Ascending aorta (tissue), 2 donors: ENCODE results near the gene FNDC10. TPM values are rescaled to one million over a fixed set of nuclear protein-coding genes. Genes with fewer than 3 reads are reported as not detected.
A peak's percentile ranks its signal among the peaks of the same experiment; 100 is the strongest.

ENCODE experiments used
- DNase-seq, 2 donors: peaks; one replicate each; pipeline ENCODE4 v3.0.0-alpha.2; 2019; ENCODE audit warnings: low spot score in 2 of 2
- H3K27ac ChIP-seq, 2 donors: fragments of 200-600 bp; sonication (generic); one replicate each; pipeline ENCODE4 v1.5.1; 2016 to 2017; ENCODE audit warnings: mild to moderate bottlenecking in 1 of 2
- H3K27me3 ChIP-seq: fragments of 200-600 bp; sonication (generic); one replicate; pipeline ENCODE4 v1.5.1; 2017
- H3K36me3 ChIP-seq, 2 donors: fragments of 200-600 bp; sonication (generic); one replicate each; pipeline ENCODE4 v1.5.1; 2016
- H3K4me1 ChIP-seq, 2 donors: fragments of 200-600 bp; sonication (generic); one replicate each; pipeline ENCODE4 v1.5.1; 2016 to 2017; ENCODE audit warnings: mild to moderate bottlenecking in 1 of 2
- H3K4me3 ChIP-seq, 2 donors: fragments of 200-600 bp; sonication (generic); one replicate each; pipeline ENCODE4 v1.5.1; 2016 to 2017; ENCODE audit warnings: mild to moderate bottlenecking in 1 of 2
- H3K9me3 ChIP-seq, 2 donors: fragments of 200-600 bp; sonication (generic); one replicate each; pipeline ENCODE4 v1.5.1; 2016
- CTCF ChIP-seq, 3 experiments: fragments of 200-600 bp in 2 of 3; fragments of 450-650 bp in 1 of 3; sonication (generic) in 2 of 3; IDR thresholded peaks; one replicate each; pipeline ENCODE4 v1.5.1; 2016 to 2019; ENCODE audit warnings: antibody characterized with exemption in 3 of 3, mild to moderate bottlenecking in 1 of 3, moderate library complexity in 1 of 3
- intact Hi-C: fragments of 100-400 bp; cut with DNase I; formaldehyde crosslinking; loops from one replicate; pipeline ENCODE4 v1.15.1; 2023
- total RNA-seq: library from RNA; depleted of rRNA; stranded (reverse); fragments of >200 nt; gene quantifications from one replicate; pipeline ENCODE4 v1.1.0, GENCODE V29; 2016

The FNDC10 gene
- total RNA-seq, 1 donor from 2014 or later, result 1.8 TPM

- Histone ChIP-seq H3K27ac (peak within 1 kb of the TSS; percentile 60 to 87), H3K4me1 (peaks cover 0 to 3% of the 10 kb centered on the region in 2 donors), H3K36me3 (peaks cover 12 to 24% of the 10 kb centered on the region in 2 donors), H3K4me3 (peak within 1 kb of the TSS; percentile 48 to 65), H3K27me3 (no peaks in the 10 kb centered on the region), H3K9me3 (no peaks in the 10 kb centered on the region)
- TF ChIP-seq CTCF (IDR thresholded peaks at IDR 0.05), result no peak
- DNase-seq, result no peak
- intact Hi-C loops, result no loop called here
These were observed 32.0 kb upstream of the FNDC10 start, which contains the start of gene MMP23B for GRCh38 chr1:1631782-1632420. Gene MMP23B (plus strand): TSS chr1:1632173. CDS start chr1:1632219, 46 bp downstream.

GRCh38 chr1:1630965-1631781 lies 31.2 kb upstream of the FNDC10 start:
- no peak for TF ChIP-seq CTCF (IDR thresholded peaks at IDR 0.05)
- Histone ChIP-seq H3K27me3 (no peaks in the 10 kb centered on the region), H3K27ac (peak overlapping the region; percentile 60 to 87), H3K36me3 (peaks cover 6 to 22% of the 10 kb centered on the region in 2 donors), H3K9me3 (no peaks in the 10 kb centered on the region), H3K4me1 (peaks cover 0 to 3% of the 10 kb centered on the region in 2 donors), H3K4me3 (peak overlapping the region; percentile 48 to 65)
- peak in 1 of 2 donors; percentile 83 for DNase-seq
- intact Hi-C loops, result no loop called here

- H3K4me3 ChIP-seq, result peak overlapping the region; percentile 27 to 65
- TF ChIP-seq CTCF (IDR thresholded peaks at IDR 0.05), result no peak
These were observed 30.4 kb upstream of the FNDC10 start for GRCh38 chr1:1630191-1630964.

GRCh38 chr1:1629430-1630190 lies 29.7 kb upstream of the FNDC10 start:
- Histone ChIP-seq H3K36me3 (peaks cover 6 to 22% of the 10 kb centered on the region in 2 donors), H3K4me1 (peaks cover 0 to 3% of the 10 kb centered on the region in 2 donors), H3K27me3 (no peaks in the 10 kb centered on the region), H3K4me3 (peak overlapping the region in 1 of 2 donors; percentile 13), H3K9me3 (no peaks in the 10 kb centered on the region), H3K27ac (peak overlapping the region in 1 of 2 donors; percentile 87)
- DNase-seq, result no peak
- no peak for TF ChIP-seq CTCF (IDR thresholded peaks at IDR 0.05)
- intact Hi-C loops, result no loop called here

More at GRCh38 chr1:1630191-1630964, 30.4 kb upstream of the FNDC10 start:
- Histone ChIP-seq H3K4me1 (peaks cover 0 to 3% of the 10 kb centered on the region in 2 donors), H3K36me3 (peaks cover 6 to 22% of the 10 kb centered on the region in 2 donors), H3K9me3 (no peaks in the 10 kb centered on the region), H3K27ac (peak overlapping the region; percentile 60 to 87), H3K27me3 (no peaks in the 10 kb centered on the region)
- intact Hi-C loops, result no loop called here
- peak in 1 of 2 donors; percentile 83 for DNase-seq
